ENCODE measurements around the gene H3-3A. TPM values are rescaled to one million over a fixed set of nuclear protein-coding genes. Genes with fewer than 3 reads are reported as not detected.

H3-3A gene
- total RNA-seq, 4 donors from 2014 or later: 304 to 569 (median 410) TPM

DNA sequence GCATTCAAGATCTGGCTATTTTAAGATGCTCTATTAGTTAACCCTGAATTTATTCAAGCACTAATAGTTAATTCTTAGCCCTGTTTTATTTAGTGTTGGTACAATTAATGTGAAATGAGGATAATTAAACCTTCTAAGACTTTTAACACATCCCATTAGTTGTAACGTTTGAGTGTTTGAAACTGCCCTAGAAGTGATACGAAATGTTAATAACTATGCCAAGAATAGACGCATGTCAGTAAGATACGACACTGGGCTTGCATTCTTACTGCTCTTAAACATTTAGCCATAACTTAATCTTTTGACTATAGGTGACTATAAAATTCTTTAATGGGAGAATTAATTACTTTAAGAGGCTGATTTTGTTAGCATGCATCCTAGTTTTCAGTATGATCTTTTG lies 9.8 kb downstream of the H3-3A start:
- WGBS, 2 donors: 64 to 68% methylated on average over 4 of the region's 4 CpGs
- intact Hi-C loops (cut with DNase I; ENCODE audit: low total_unique reads): no loop called here
- TF ChIP-seq, protein P1, sequence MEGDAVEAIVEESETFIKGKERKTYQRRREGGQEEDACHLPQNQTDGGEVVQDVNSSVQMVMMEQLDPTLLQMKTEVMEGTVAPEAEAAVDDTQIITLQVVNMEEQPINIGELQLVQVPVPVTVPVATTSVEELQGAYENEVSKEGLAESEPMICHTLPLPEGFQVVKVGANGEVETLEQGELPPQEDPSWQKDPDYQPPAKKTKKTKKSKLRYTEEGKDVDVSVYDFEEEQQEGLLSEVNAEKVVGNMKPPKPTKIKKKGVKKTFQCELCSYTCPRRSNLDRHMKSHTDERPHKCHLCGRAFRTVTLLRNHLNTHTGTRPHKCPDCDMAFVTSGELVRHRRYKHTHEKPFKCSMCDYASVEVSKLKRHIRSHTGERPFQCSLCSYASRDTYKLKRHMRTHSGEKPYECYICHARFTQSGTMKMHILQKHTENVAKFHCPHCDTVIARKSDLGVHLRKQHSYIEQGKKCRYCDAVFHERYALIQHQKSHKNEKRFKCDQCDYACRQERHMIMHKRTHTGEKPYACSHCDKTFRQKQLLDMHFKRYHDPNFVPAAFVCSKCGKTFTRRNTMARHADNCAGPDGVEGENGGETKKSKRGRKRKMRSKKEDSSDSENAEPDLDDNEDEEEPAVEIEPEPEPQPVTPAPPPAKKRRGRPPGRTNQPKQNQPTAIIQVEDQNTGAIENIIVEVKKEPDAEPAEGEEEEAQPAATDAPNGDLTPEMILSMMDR (IDR thresholded peaks at IDR 0.05): no peak
- no peak for TF ChIP-seq POLR2A (IDR thresholded peaks at IDR 0.05)

GRCh38 chr1:226073184-226073950 lies 10.9 kb downstream of the H3-3A start:
- no peak overlapping the region for H3K4me3 ChIP-seq (ENCODE audit: low read depth, poor library complexity, severe bottlenecking)
- TF ChIP-seq, protein P1 (IDR thresholded peaks at IDR 0.05): no peak
- TF ChIP-seq POLR2A (IDR thresholded peaks at IDR 0.05): no peak
- WGBS, 2 donors: 48 to 55% methylated on average over 6 of the region's 6 CpGs
- no peak for DNase-seq (ENCODE audit: low spot score in 2 of 2)
- intact Hi-C loops (cut with DNase I; ENCODE audit: low total_unique reads): no loop called here

More for the DNA sequence above, 9.8 kb downstream of the H3-3A start:
- no peak for DNase-seq (ENCODE audit: low spot score in 2 of 2)
- H3K4me3 ChIP-seq (ENCODE audit: low read depth, poor library complexity, severe bottlenecking): no peak overlapping the region

GRCh38 chr1:226074046-226074445 lies 11.5 kb downstream of the H3-3A start:
- 87 to 91% methylated on average over 4 of the region's 4 CpGs for WGBS, 2 donors
- no peak overlapping the region for H3K4me3 ChIP-seq (ENCODE audit: low read depth, poor library complexity, severe bottlenecking)
- TF ChIP-seq, protein P1 (IDR thresholded peaks at IDR 0.05): no peak
- TF ChIP-seq POLR2A (IDR thresholded peaks at IDR 0.05): no peak
- intact Hi-C loops (cut with DNase I; ENCODE audit: low total_unique reads): no loop called here
- no peak for DNase-seq (ENCODE audit: low spot score in 2 of 2)

DNA sequence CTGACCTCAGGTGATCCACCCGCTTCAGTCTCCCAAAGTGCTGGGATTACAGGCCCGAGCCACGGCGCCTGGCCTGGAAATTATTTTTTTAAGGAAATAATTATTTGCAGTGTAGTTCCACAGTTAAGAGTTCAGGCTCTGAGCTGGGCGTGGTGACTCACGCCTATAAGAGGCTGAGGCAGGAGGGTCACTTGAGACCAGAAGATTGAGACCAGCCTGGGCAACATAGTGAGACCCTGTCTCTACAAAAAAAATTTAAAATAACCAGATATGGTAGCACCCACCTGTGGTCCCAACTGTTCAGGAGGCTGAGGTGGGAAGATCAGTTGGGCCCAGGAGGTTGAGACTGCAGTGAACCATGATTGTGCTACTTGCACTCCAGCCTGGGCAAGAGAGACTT lies 13.9 kb downstream of the H3-3A start:
- intact Hi-C loops (cut with DNase I; ENCODE audit: low total_unique reads): no loop called here
- H3K4me3 ChIP-seq (ENCODE audit: low read depth, poor library complexity, severe bottlenecking): no peak overlapping the region
- 92 to 95% methylated on average over 6 of the region's 6 CpGs for WGBS, 2 donors
- TF ChIP-seq POLR2A (IDR thresholded peaks at IDR 0.05): no peak
- TF ChIP-seq, protein P1 (IDR thresholded peaks at IDR 0.05): no peak
- peak in 1 of 2 donors; percentile 40 for DNase-seq (ENCODE audit: low spot score in 2 of 2)

- H3K4me3 ChIP-seq (ENCODE audit: low read depth, poor library complexity, severe bottlenecking): no peak overlapping the region
- WGBS, 2 donors: 74 to 77% methylated on average over 9 of the region's 9 CpGs
- intact Hi-C loops (cut with DNase I; ENCODE audit: low total_unique reads): no loop called here
- peak in 1 of 2 donors; percentile 52 for DNase-seq (ENCODE audit: low spot score in 2 of 2)
- TF ChIP-seq, protein P1 (IDR thresholded peaks at IDR 0.05): no peak
- no peak for TF ChIP-seq POLR2A (IDR thresholded peaks at IDR 0.05)
Observed at GRCh38 chr1:226078374-226078773, 15.9 kb downstream of the H3-3A start.

GRCh38 chr1:226082587-226082917 lies 20.0 kb downstream of the H3-3A start:
- no peak overlapping the region for H3K4me3 ChIP-seq (ENCODE audit: low read depth, poor library complexity, severe bottlenecking)
- no peak for TF ChIP-seq POLR2A (IDR thresholded peaks at IDR 0.05)
- TF ChIP-seq, protein P1 (IDR thresholded peaks at IDR 0.05): no peak
- intact Hi-C loops (cut with DNase I; ENCODE audit: low total_unique reads): no loop called here
- DNase-seq (ENCODE audit: low spot score in 2 of 2): no peak
- 67 to 77% methylated on average over 7 of the region's 7 CpGs for WGBS, 2 donors
